Measurements from ENCODE around the gene IDS.

IDS gene

GRCh38 chrX:149456476-149457245 is 48.4 kb downstream of the IDS start:
- no peak for DNase-seq (ENCODE audit: low read depth)

- DNase-seq (ENCODE audit: low read depth), result no peak
Measured at GRCh38 chrX:149455934-149456333, 49.2 kb downstream of the IDS start.

- no peak for DNase-seq (ENCODE audit: low read depth)
Measured at GRCh38 chrX:149453906-149454822, 50.9 kb downstream of the IDS start.

GRCh38 chrX:149453030-149453429 is 52.1 kb downstream of the IDS start:
- peak; percentile 27 for DNase-seq (ENCODE audit: low read depth)

GRCh38 chrX:149433451-149433850 is 71.7 kb downstream of the IDS start:
- no peak for DNase-seq (ENCODE audit: low read depth)

GRCh38 chrX:149433051-149433450 is 72.1 kb downstream of the IDS start:
- DNase-seq (ENCODE audit: low read depth), result no peak
